ENCODE measurements around the gene RRBP1.

DNA sequence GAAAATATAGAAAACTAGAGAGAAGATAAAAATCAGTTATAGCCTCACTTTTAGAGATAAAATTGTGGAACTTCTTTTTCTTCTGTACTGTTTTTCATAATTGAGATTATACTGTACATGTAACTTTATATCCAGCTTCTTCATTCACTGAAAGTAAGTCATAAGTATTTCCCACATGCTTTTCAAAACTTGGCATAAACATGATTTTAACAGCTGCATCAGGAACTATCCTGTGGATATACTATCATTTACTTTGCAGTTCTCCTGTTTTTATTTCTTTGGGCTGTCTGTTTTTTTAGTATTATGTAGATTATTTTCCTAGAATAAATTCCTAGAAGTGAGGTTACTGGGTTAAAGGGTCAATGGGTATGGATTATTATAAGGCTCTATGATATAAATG is 97.4 kb downstream of the RRBP1 start:
- TF ChIP-seq, protein P1, sequence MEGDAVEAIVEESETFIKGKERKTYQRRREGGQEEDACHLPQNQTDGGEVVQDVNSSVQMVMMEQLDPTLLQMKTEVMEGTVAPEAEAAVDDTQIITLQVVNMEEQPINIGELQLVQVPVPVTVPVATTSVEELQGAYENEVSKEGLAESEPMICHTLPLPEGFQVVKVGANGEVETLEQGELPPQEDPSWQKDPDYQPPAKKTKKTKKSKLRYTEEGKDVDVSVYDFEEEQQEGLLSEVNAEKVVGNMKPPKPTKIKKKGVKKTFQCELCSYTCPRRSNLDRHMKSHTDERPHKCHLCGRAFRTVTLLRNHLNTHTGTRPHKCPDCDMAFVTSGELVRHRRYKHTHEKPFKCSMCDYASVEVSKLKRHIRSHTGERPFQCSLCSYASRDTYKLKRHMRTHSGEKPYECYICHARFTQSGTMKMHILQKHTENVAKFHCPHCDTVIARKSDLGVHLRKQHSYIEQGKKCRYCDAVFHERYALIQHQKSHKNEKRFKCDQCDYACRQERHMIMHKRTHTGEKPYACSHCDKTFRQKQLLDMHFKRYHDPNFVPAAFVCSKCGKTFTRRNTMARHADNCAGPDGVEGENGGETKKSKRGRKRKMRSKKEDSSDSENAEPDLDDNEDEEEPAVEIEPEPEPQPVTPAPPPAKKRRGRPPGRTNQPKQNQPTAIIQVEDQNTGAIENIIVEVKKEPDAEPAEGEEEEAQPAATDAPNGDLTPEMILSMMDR (IDR thresholded peaks at IDR 0.05), result no peak
- no peak for TF ChIP-seq POLR2A (IDR thresholded peaks at IDR 0.05)
